BE2C (cell line): Measurements from ENCODE around the gene EYS.

Experiments used
- DNase-seq: peaks from one replicate; pipeline ENCODE4 v3.0.0-alpha.2; 2020
- H3K27me3 ChIP-seq: fragments of 250-450 bp; sonication (Bioruptor Pico); 2 replicates; pipeline ENCODE4 v1.5.1; 2020; ENCODE audit warnings: mild to moderate bottlenecking
- H3K36me3 ChIP-seq: fragments of 250-450 bp; sonication (Bioruptor Pico); 2 replicates; pipeline ENCODE4 v1.5.1; 2020; ENCODE audit warnings: mild to moderate bottlenecking
- H3K4me1 ChIP-seq: fragments of 250-450 bp; sonication (Bioruptor Pico); 2 replicates; pipeline ENCODE4 v1.5.1; 2020
- H3K4me3 ChIP-seq: 2 replicates; pipeline ENCODE4 v1.5.1; 2011; ENCODE audit warnings: low read depth, low read length
- H3K9me3 ChIP-seq: fragments of 250-450 bp; sonication (Bioruptor Pico); 2 replicates; pipeline ENCODE4 v1.5.1; 2020
- CTCF ChIP-seq: IDR thresholded peaks from 2 replicates; pipeline ENCODE4 v1.5.1; 2012; ENCODE audit warnings: mild to moderate bottlenecking, low read depth, low read length

Gene EYS

GRCh38 chr6:63926258-63926780 is 1780.7 kb downstream of the EYS start:
- H3K4me3 ChIP-seq = no peak overlapping the region
- no peaks in the 10 kb centered on the region for H3K27me3 ChIP-seq
- no peaks in the 10 kb centered on the region; the same call in 1 of the 2 replicates for H3K4me1 ChIP-seq
- H3K36me3 ChIP-seq = no peaks in the 10 kb centered on the region
- no peak for TF ChIP-seq CTCF
- no peak for DNase-seq
- H3K9me3 ChIP-seq = no peaks in the 10 kb centered on the region

DNA sequence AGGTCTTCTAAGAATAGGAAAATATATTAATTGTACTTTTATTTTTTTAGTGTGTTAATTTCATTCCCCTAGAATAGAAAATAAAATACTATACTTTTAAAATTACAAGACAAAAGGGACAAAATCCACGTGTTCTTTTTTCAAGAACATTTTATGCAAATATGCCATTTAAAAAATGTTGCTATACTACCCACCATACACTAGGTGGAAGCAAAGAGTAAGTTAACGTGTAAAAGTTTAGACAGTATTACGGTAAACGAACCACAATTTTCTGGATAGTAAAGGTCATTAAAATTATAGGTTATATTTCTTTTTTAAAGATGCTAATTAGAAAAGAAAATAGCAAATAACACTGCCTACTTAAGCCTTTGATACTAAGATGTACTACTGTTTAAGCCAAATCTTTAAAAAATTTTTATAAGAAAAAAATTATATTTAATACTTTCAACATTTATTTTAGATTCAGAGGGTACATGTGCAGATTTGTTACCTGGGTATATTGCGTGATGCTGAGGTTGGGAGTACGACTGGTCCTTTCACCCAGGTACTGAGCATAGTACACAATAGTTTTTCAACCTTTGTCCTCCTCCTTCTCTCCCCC is 1783.8 kb downstream of the EYS start:
- TF ChIP-seq CTCF = peak; percentile 46
- Histone ChIP-seq H3K4me1 (peaks cover 4% of the 10 kb centered on the region), H3K9me3 (no peaks in the 10 kb centered on the region), H3K36me3 (no peaks in the 10 kb centered on the region), H3K4me3 (no peak overlapping the region), H3K27me3 (no peaks in the 10 kb centered on the region)
- no peak for DNase-seq

DNA sequence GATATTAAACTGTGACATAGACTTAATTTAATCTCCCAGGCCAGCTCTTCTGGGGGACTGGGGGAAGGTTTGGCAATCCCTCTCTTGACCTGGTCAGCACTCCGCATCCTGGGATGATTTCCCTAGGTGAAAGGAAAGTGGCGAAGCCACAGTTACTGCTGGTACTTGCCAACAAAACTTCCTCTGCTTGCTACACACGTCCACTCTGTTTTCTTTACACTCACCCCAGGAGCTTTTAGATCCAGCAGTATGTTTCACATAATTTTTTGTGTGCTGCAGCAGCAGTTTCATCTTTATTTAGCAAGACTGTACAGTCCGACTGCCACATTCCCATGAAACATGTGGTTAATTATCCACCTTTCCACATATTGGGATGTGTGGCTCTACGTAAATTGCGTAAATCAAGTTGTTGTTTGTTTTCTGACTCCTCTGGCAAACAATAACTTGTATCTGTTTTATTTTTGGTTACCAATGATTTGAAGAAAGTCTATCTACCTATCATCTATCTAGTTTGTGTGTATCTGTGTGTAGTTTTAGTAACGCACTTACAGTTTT is 1787.4 kb downstream of the EYS start:
- Histone ChIP-seq H3K36me3 (no peaks in the 10 kb centered on the region), H3K27me3 (no peaks in the 10 kb centered on the region), H3K4me3 (no peak overlapping the region), H3K4me1 (peaks cover 8% of the 10 kb centered on the region), H3K9me3 (no peaks in the 10 kb centered on the region)
- DNase-seq = no peak
- no peak for TF ChIP-seq CTCF

GRCh38 chr6:63912887-63913286 is 1794.1 kb downstream of the EYS start:
- no peak for TF ChIP-seq CTCF
- Histone ChIP-seq H3K36me3 (no peaks in the 10 kb centered on the region), H3K9me3 (no peaks in the 10 kb centered on the region), H3K4me1 (peaks cover 3% of the 10 kb centered on the region; the same call in 1 of the 2 replicates), H3K27me3 (no peaks in the 10 kb centered on the region), H3K4me3 (no peak overlapping the region)
- no peak for DNase-seq

GRCh38 chr6:63910863-63911551 is 1796.0 kb downstream of the EYS start:
- no peak overlapping the region for H3K4me3 ChIP-seq
- no peak for TF ChIP-seq CTCF
- no peak for DNase-seq
- H3K36me3 ChIP-seq = no peaks in the 10 kb centered on the region
- no peaks in the 10 kb centered on the region for H3K4me1 ChIP-seq
- H3K27me3 ChIP-seq = no peaks in the 10 kb centered on the region
- H3K9me3 ChIP-seq = no peaks in the 10 kb centered on the region
